Fibroblast of the aortic adventitia (primary cell): ENCODE results near the gene NR4A1. TPM values are rescaled to one million over a fixed set of nuclear protein-coding genes. Genes with fewer than 3 reads are reported as not detected.

Source experiments
- DNase-seq: peaks from one replicate; pipeline ENCODE4 v3.0.0-alpha.2; 2010; ENCODE audit warnings: low read depth
- H3K4me3 ChIP-seq: 2 replicates; pipeline ENCODE4 v1.5.1; 2011; ENCODE audit warnings: low read depth, mild to moderate bottlenecking, control low read depth, low read length, moderate library complexity
- total RNA-seq: library from RNA; depleted of rRNA; stranded (reverse); fragments of >200 nt; gene quantifications from 2 replicates; pipeline ENCODE4 v1.2.3, GENCODE V29; 2012; ENCODE audit warnings: low replicate concordance
- TF ChIP-seq, protein P1 (sequence below): IDR thresholded peaks from 2 replicates; pipeline ENCODE4 v1.5.1; 2011; ENCODE audit warnings: mild to moderate bottlenecking, low read length, control low read depth, inconsistent platforms; ENCODE audit not compliant: insufficient read depth

NR4A1 gene
- total RNA-seq, 1 donor: 3.9 TPM

DNA sequence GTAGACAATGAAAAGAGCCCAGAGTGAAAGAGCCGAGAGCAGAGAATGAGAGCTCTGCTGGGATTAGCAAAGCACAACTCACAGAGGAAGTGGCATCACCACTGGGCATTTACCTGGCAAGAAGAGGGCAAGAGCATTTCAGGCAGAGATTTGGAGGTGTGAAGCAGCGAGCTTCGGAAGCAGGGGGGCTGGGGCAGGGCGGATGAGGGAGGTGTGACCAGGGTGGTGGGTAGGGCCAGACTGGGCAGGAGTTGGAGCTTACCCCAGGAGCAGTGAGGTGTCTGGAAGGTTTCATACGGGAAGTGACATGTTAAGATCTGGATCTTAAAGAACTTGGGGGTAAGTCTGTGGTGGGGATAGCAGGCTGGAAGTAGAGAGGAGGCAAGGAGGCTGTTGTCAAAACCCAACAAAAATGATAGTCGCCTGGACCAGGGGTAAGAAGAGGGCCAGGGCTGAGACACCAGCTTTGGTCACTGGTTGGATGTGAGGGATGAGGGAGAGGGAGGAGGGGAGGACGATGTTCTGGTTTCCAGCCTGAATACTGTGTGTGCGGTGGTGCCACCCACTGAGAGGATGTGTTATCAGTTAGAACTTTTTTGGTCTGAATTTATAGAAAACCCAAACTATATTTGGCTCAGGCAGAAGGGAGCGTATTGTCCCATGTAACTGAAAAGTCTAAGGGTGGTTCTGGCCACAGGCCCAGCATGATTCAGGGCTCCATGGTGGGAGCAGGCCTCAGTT lies 33.4 kb downstream of the NR4A1 start:
- no peak for DNase-seq
- no peak overlapping the region for H3K4me3 ChIP-seq
- TF ChIP-seq, protein P1, sequence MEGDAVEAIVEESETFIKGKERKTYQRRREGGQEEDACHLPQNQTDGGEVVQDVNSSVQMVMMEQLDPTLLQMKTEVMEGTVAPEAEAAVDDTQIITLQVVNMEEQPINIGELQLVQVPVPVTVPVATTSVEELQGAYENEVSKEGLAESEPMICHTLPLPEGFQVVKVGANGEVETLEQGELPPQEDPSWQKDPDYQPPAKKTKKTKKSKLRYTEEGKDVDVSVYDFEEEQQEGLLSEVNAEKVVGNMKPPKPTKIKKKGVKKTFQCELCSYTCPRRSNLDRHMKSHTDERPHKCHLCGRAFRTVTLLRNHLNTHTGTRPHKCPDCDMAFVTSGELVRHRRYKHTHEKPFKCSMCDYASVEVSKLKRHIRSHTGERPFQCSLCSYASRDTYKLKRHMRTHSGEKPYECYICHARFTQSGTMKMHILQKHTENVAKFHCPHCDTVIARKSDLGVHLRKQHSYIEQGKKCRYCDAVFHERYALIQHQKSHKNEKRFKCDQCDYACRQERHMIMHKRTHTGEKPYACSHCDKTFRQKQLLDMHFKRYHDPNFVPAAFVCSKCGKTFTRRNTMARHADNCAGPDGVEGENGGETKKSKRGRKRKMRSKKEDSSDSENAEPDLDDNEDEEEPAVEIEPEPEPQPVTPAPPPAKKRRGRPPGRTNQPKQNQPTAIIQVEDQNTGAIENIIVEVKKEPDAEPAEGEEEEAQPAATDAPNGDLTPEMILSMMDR: no peak

- DNase-seq: no peak
- TF ChIP-seq, protein P1: no peak
- no peak overlapping the region for H3K4me3 ChIP-seq
Observed at GRCh38 chr12:52085682-52086180, 34.5 kb downstream of the NR4A1 start.

GRCh38 chr12:52086366-52086765 lies 35.1 kb downstream of the NR4A1 start:
- no peak overlapping the region for H3K4me3 ChIP-seq
- DNase-seq: no peak
- TF ChIP-seq, protein P1: no peak

- DNase-seq: no peak
- no peak overlapping the region for H3K4me3 ChIP-seq
- TF ChIP-seq, protein P1: no peak
Observed at GRCh38 chr12:52086944-52087835, 35.9 kb downstream of the NR4A1 start.

DNA sequence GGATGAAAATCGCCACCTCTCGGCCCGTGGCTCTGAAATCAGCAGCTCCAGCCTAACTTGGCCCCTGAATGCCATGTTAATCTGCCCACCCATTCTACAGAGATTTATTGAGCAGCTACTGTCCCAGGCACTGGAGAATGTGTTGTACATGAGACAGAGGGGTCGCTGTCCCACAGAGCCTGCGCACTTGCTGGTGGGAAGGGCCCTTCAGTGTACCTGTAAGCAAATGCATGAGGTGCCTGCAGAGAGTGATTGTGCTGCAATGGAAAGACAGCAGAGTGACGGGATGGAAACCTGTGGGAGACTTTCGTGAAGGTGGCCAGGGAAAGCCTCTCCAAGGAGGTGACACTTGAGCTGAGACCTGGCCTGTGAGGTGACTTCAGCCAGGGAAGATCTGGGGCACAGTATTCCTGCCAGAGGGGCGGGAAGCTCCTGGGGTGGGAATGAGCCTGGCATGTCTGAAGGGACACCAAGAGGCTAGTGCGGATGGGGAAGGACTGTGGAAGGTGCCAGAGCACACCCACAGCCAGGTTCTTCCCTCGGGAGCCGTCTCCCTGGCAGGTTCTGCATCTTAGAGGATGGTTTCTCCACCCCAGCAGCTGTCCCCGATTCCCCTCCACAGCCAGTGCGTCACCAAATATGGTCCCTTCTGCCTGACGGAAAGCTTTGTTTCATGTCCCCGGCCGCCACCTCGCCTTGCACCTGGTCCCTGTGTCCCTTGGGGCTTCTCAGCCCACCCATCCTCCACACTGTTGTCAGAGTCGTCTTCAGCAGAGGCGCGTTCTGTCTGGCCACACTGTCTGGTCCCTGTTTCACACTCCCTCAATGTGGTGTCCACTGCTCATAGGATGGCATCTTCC lies 36.9 kb downstream of the NR4A1 start:
- no peak overlapping the region for H3K4me3 ChIP-seq
- no peak for DNase-seq
- TF ChIP-seq, protein P1: no peak

DNA sequence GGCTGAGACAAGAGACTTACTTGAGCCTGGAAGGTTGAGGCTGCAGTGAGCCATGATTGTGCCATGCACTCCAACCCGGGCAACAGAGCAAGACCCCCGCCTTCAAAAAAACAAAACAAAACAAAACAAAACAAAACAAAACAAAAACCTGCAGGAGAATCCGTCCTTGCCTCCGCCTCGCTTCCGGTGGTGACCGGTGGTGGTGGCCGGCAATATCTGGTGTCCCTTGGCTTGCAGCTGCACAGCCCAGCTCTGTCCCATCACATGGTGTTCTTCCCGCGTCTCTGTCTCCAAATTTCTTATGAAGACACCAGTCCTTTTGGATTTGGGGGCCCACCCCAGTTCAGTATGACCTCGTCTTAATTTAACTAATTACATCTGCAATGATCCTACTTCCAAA lies 38.2 kb downstream of the NR4A1 start:
- H3K4me3 ChIP-seq: no peak overlapping the region
- DNase-seq: no peak
- TF ChIP-seq, protein P1: no peak
